Measurements from ENCODE around the gene HAGH.
A peak's percentile ranks its signal among the peaks of the same experiment; 100 is the strongest.

The HAGH gene

GRCh38 chr16:1825381-1825863 lies 1.2 kb downstream of the HAGH start:
- Histone ChIP-seq H3K9me3 (ENCODE audit: control insufficient read depth, low read length) (no peaks in the 10 kb centered on the region), H2AFZ (no peak overlapping the region), H3K79me2 (peaks cover 52% of the 10 kb centered on the region), H3K9ac (no peak overlapping the region), H3K4me1 (peaks cover 14% of the 10 kb centered on the region), H3K27ac (no peak overlapping the region), H3K4me3 (ENCODE audit: low read depth, low read length) (peak overlapping the region; percentile 45), H3K27me3 (ENCODE audit: control insufficient read depth, insufficient read depth, low read length) (no peaks in the 10 kb centered on the region), H3K4me2 (ENCODE audit: low read length) (peak overlapping the region; percentile 83), H3K36me3 (ENCODE audit: control insufficient read depth, insufficient read depth, low read length) (no peaks in the 10 kb centered on the region)
- no peak for TF ChIP-seq CTCF (IDR thresholded peaks at IDR 0.05)

- H3K4me3 ChIP-seq (ENCODE audit: low read depth, low read length): no peak overlapping the region
- no peak overlapping the region for H3K4me2 ChIP-seq (ENCODE audit: low read length)
- no peaks in the 10 kb centered on the region for H3K36me3 ChIP-seq (ENCODE audit: control insufficient read depth, insufficient read depth, low read length)
- no peak overlapping the region for H3K9ac ChIP-seq
- H2AFZ ChIP-seq: no peak overlapping the region
- TF ChIP-seq CTCF (IDR thresholded peaks at IDR 0.05): no peak
- no peaks in the 10 kb centered on the region for H3K9me3 ChIP-seq (ENCODE audit: control insufficient read depth, low read length)
- no peaks in the 10 kb centered on the region for H3K27me3 ChIP-seq (ENCODE audit: control insufficient read depth, insufficient read depth, low read length)
- H3K27ac ChIP-seq: no peak overlapping the region
- H3K79me2 ChIP-seq: peaks cover 52% of the 10 kb centered on the region
- peaks cover 8% of the 10 kb centered on the region for H3K4me1 ChIP-seq
These were observed 2.8 kb downstream of the HAGH start for GRCh38 chr16:1823821-1824220.

- TF ChIP-seq CTCF (IDR thresholded peaks at IDR 0.05): no peak
- H3K79me2 ChIP-seq: peaks cover 54% of the 10 kb centered on the region
- H3K9ac ChIP-seq: no peak overlapping the region
- H2AFZ ChIP-seq: no peak overlapping the region
- H3K9me3 ChIP-seq (ENCODE audit: control insufficient read depth, low read length): no peaks in the 10 kb centered on the region
- H3K4me1 ChIP-seq: peaks cover 7% of the 10 kb centered on the region
- H3K27me3 ChIP-seq (ENCODE audit: control insufficient read depth, insufficient read depth, low read length): no peaks in the 10 kb centered on the region
- H3K4me3 ChIP-seq (ENCODE audit: low read depth, low read length): no peak overlapping the region
- no peak overlapping the region for H3K4me2 ChIP-seq (ENCODE audit: low read length)
- H3K27ac ChIP-seq: no peak overlapping the region
- H3K36me3 ChIP-seq (ENCODE audit: control insufficient read depth, insufficient read depth, low read length): no peaks in the 10 kb centered on the region
These were observed 3.8 kb downstream of the HAGH start for GRCh38 chr16:1822801-1823200.

GRCh38 chr16:1821861-1822611 lies 4.6 kb downstream of the HAGH start:
- Histone ChIP-seq H3K9ac (no peak overlapping the region), H3K4me2 (ENCODE audit: low read length) (no peak overlapping the region), H3K9me3 (ENCODE audit: control insufficient read depth, low read length) (no peaks in the 10 kb centered on the region), H3K4me3 (ENCODE audit: low read depth, low read length) (no peak overlapping the region), H3K79me2 (peaks cover 52% of the 10 kb centered on the region), H3K27ac (no peak overlapping the region), H3K4me1 (peaks cover 5% of the 10 kb centered on the region), H3K36me3 (ENCODE audit: control insufficient read depth, insufficient read depth, low read length) (no peaks in the 10 kb centered on the region), H3K27me3 (ENCODE audit: control insufficient read depth, insufficient read depth, low read length) (no peaks in the 10 kb centered on the region), H2AFZ (no peak overlapping the region)
- TF ChIP-seq CTCF (IDR thresholded peaks at IDR 0.05): no peak

- H3K4me2 ChIP-seq (ENCODE audit: low read length): no peak overlapping the region
- peaks cover 52% of the 10 kb centered on the region for H3K79me2 ChIP-seq
- TF ChIP-seq CTCF (IDR thresholded peaks at IDR 0.05): no peak
- no peaks in the 10 kb centered on the region for H3K9me3 ChIP-seq (ENCODE audit: control insufficient read depth, low read length)
- no peak overlapping the region for H3K9ac ChIP-seq
- no peaks in the 10 kb centered on the region for H3K27me3 ChIP-seq (ENCODE audit: control insufficient read depth, insufficient read depth, low read length)
- H3K27ac ChIP-seq: no peak overlapping the region
- no peak overlapping the region for H2AFZ ChIP-seq
- no peaks in the 10 kb centered on the region for H3K36me3 ChIP-seq (ENCODE audit: control insufficient read depth, insufficient read depth, low read length)
- H3K4me3 ChIP-seq (ENCODE audit: low read depth, low read length): no peak overlapping the region
- peaks cover 5% of the 10 kb centered on the region for H3K4me1 ChIP-seq
These were observed 5.7 kb downstream of the HAGH start for GRCh38 chr16:1820946-1821290.
